GM10248 (cell line): ENCODE measurements around the gene WDR37.

Experiments
- CTCF ChIA-PET: fragments of 300-600 bp; sonication (Branson Sonifier 250); formaldehyde crosslinking; extraction: SDS; loops from one replicate; lab custom pipeline; 2021; ENCODE audit warnings: antibody characterized with exemption; lab: Yijun Ruan, JAX
- POLR2A ChIA-PET: fragments of 350-650 bp; sonication (Branson Sonifier 250); formaldehyde crosslinking; extraction: SDS; loops from one replicate; lab custom pipeline; 2020; ENCODE audit warnings: antibody characterized with exemption; lab: Yijun Ruan, JAX
- DNase-seq: peaks from one replicate; pipeline ENCODE4 v3.0.0; 2012; ENCODE audit errors: extremely low spot score
- CTCF ChIP-seq: IDR thresholded peaks from 2 replicates; pipeline ENCODE4 v1.5.1; 2012; ENCODE audit warnings: mild to moderate bottlenecking, low read depth; ENCODE audit errors: extremely low read depth, missing control alignments, control extremely low read depth

Gene WDR37

GRCh38 chr10:1096287-1096889 is 40.2 kb downstream of the WDR37 start:
- ChIA-PET CTCF (no interaction called here), POLR2A (no interaction called here)
- DNase-seq: no peak
- no peak for TF ChIP-seq CTCF

- DNase-seq: no peak
Observed at GRCh38 chr10:1097436-1097835, 41.3 kb downstream of the WDR37 start.

GRCh38 chr10:1100143-1100542 is 44.0 kb downstream of the WDR37 start:
- CTCF ChIA-PET: no interaction called here
- no peak for TF ChIP-seq CTCF
- POLR2A ChIA-PET: no interaction called here
- DNase-seq: no peak

More at GRCh38 chr10:1097436-1097835, 41.3 kb downstream of the WDR37 start:
- CTCF ChIA-PET: no interaction called here
- no peak for TF ChIP-seq CTCF
- POLR2A ChIA-PET: no interaction called here

GRCh38 chr10:1100691-1101368 is 44.6 kb downstream of the WDR37 start:
- DNase-seq: no peak
- CTCF ChIA-PET: interaction anchor here (0.7 kb wide), 1 partner anchor 9 kb away, joined by 3 read pairs; no protein-coding TSS in a partner anchor
- POLR2A ChIA-PET: no interaction called here
- no peak for TF ChIP-seq CTCF

GRCh38 chr10:1101946-1102345 is 45.8 kb downstream of the WDR37 start:
- POLR2A ChIA-PET: no interaction called here
- CTCF ChIA-PET: no interaction called here
- DNase-seq: no peak
- TF ChIP-seq CTCF: no peak

- no peak for TF ChIP-seq CTCF
- POLR2A ChIA-PET: no interaction called here
Observed at GRCh38 chr10:1102416-1102815, 46.2 kb downstream of the WDR37 start.

More at GRCh38 chr10:1102416-1102815, 46.2 kb downstream of the WDR37 start:
- CTCF ChIA-PET: no interaction called here
- DNase-seq: no peak
